ENCODE measurements around the gene FBP1.

DNA sequence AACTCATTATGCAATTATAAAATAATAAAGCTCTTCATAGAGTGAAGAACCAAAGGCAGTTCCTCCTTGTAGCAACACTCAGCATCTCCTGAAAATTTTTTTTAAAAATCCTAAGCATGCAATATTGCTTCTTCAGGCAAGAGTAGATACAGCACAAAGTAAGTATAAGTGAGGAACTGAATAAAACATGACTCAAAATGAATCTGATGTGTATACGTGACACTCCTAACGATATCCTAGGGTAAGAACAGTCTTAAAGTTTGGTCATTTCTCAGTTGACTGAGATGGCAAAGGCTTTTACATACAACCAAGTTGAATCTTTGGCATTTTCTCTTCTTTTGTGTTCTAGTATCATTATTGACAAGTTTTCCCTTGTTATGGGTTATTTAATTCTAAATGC is 46.0 kb upstream of the FBP1 start:
- TF ChIP-seq EZH2 (IDR thresholded peaks at IDR 0.05; ENCODE audit: low read length, unreplicated experiment) (no peak), EZH2phosphoT487 (IDR thresholded peaks at IDR 0.05; ENCODE audit: borderline replicate concordance, low read length) (no peak)
- TF ChIP-seq, protein P1, sequence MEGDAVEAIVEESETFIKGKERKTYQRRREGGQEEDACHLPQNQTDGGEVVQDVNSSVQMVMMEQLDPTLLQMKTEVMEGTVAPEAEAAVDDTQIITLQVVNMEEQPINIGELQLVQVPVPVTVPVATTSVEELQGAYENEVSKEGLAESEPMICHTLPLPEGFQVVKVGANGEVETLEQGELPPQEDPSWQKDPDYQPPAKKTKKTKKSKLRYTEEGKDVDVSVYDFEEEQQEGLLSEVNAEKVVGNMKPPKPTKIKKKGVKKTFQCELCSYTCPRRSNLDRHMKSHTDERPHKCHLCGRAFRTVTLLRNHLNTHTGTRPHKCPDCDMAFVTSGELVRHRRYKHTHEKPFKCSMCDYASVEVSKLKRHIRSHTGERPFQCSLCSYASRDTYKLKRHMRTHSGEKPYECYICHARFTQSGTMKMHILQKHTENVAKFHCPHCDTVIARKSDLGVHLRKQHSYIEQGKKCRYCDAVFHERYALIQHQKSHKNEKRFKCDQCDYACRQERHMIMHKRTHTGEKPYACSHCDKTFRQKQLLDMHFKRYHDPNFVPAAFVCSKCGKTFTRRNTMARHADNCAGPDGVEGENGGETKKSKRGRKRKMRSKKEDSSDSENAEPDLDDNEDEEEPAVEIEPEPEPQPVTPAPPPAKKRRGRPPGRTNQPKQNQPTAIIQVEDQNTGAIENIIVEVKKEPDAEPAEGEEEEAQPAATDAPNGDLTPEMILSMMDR (conservative IDR thresholded peaks at IDR 0.05; ENCODE audit: low read depth, low read length) = no peak
